IMR-90 (cell line): ENCODE data around the gene NF2. TPM values are rescaled to one million over a fixed set of nuclear protein-coding genes. Genes with fewer than 3 reads are reported as not detected.

Source experiments
- ATAC-seq: fragments of 200-7000 bp; cut with Tn5 transposase; 2 replicates; pipeline ENCODE4 v1.9.1; 2020; ENCODE audit warnings: low read depth, mild to moderate bottlenecking, moderate library complexity
- BruUV-seq: library from RNA; stranded (reverse); fragments of 400-500 nt; replicated peaks from 2 replicates; lab custom pipeline; 2021; lab: Mats Ljungman, UMichigan
- CTCF ChIA-PET: fragments of 300-600 bp; formaldehyde crosslinking; extraction: SDS; loops from one replicate; lab custom pipeline; 2021; ENCODE audit warnings: antibody characterized with exemption; lab: Yijun Ruan, JAX
- POLR2A ChIA-PET: fragments of 300-600 bp; sonication (Branson Sonifier 250); formaldehyde crosslinking; loops from one replicate; lab custom pipeline; 2022; ENCODE audit warnings: antibody characterized with exemption; ENCODE audit not compliant: unreplicated experiment; lab: Charles Lee
- DNase-seq: peaks from one replicate; pipeline ENCODE4 v3.0.0; 2013
- H2AFZ ChIP-seq: replicated peaks from 2 replicates; pipeline ENCODE3; 2013; ENCODE audit warnings: low read length, mild to moderate bottlenecking; ENCODE audit not compliant: poor library complexity
- H2AK5ac ChIP-seq: 2 replicates; pipeline ENCODE4 v1.6.1; 2013; ENCODE audit warnings: low read depth, low read length, inconsistent platforms
- H2AK9ac ChIP-seq: replicated peaks from 2 replicates; pipeline ENCODE3; 2013; ENCODE audit warnings: mild to moderate bottlenecking, low read depth, low read length, moderate library complexity; ENCODE audit not compliant: poor library complexity
- H2BK120ac ChIP-seq: 2 replicates; pipeline ENCODE4 v1.6.1; 2013; ENCODE audit warnings: low read depth, low read length, inconsistent platforms
- H2BK15ac ChIP-seq: 3 replicates; pipeline ENCODE4 v1.6.1; 2013; ENCODE audit warnings: low read depth, low read length, inconsistent platforms
- H2BK20ac ChIP-seq: 2 replicates; pipeline ENCODE4 v1.6.1; 2013; ENCODE audit warnings: low read depth, mild to moderate bottlenecking, inconsistent platforms, low read length, moderate library complexity
- H2BK5ac ChIP-seq: 2 replicates; pipeline ENCODE4 v1.6.1; 2013; ENCODE audit warnings: mild to moderate bottlenecking, low read depth, low read length, inconsistent platforms; ENCODE audit not compliant: poor library complexity, severe bottlenecking
- H3K14ac ChIP-seq: replicated peaks from 2 replicates; pipeline ENCODE4 v1.6.1; 2013; ENCODE audit warnings: low read depth, low read length, inconsistent platforms
- H3K18ac ChIP-seq: 2 replicates; pipeline ENCODE4 v1.6.1; 2013; ENCODE audit warnings: low read depth, low read length, control low read depth
- H3K23ac ChIP-seq: 2 replicates; pipeline ENCODE4 v1.6.1; 2013; ENCODE audit warnings: low read depth, low read length, inconsistent platforms
- H3K27ac ChIP-seq: 2 replicates; pipeline ENCODE4 v1.5.1; 2013; ENCODE audit warnings: mild to moderate bottlenecking, control low read depth, low read length; ENCODE audit not compliant: insufficient read depth
- H3K27me3 ChIP-seq: 2 replicates; pipeline ENCODE4 v1.6.1; 2013; ENCODE audit warnings: low read length; ENCODE audit not compliant: control insufficient read depth, insufficient read depth
- H3K36me3 ChIP-seq: 2 replicates; pipeline ENCODE4 v1.6.1; 2013; ENCODE audit warnings: low read length, mixed read lengths; ENCODE audit not compliant: control insufficient read depth, insufficient read depth
- H3K4ac ChIP-seq: 2 replicates; pipeline ENCODE4 v1.6.1; 2013; ENCODE audit warnings: low read depth, low read length, inconsistent platforms
- H3K4me1 ChIP-seq: 2 replicates; pipeline ENCODE4 v1.6.1; 2013; ENCODE audit warnings: low read length, mixed read lengths; ENCODE audit not compliant: control insufficient read depth, insufficient read depth
- H3K4me2 ChIP-seq: 2 replicates; pipeline ENCODE4 v1.6.1; 2013; ENCODE audit warnings: low read depth, mild to moderate bottlenecking, control low read depth, low read length, moderate library complexity
- H3K4me3 ChIP-seq: 2 replicates; pipeline ENCODE4 v1.5.1; 2013; ENCODE audit warnings: low read depth, mild to moderate bottlenecking, control low read depth, low read length, moderate library complexity; ENCODE audit not compliant: insufficient read depth
- H3K56ac ChIP-seq: 2 replicates; pipeline ENCODE4 v1.6.1; 2013; ENCODE audit warnings: low read length, inconsistent platforms; ENCODE audit not compliant: insufficient read depth; ENCODE audit errors: extremely low read depth
- H3K79me1 ChIP-seq, 2 experiments: 2 replicates each; pipeline ENCODE4 v1.6.1; 2013; ENCODE audit warnings: low read length in 2 of 2, inconsistent platforms in 1 of 2, low read depth in 1 of 2
- H3K9ac ChIP-seq: 2 replicates; pipeline ENCODE4 v1.6.1; 2013; ENCODE audit warnings: low read depth, low read length, control low read depth
- H3K9me1 ChIP-seq: 2 replicates; pipeline ENCODE4 v1.6.1; 2013; ENCODE audit warnings: low read length, inconsistent platforms; ENCODE audit not compliant: insufficient read depth
- H3K9me3 ChIP-seq: 2 replicates; pipeline ENCODE4 v1.6.1; 2013; ENCODE audit warnings: low read length; ENCODE audit not compliant: control insufficient read depth, insufficient read depth
- H4K20me1 ChIP-seq: 2 replicates; pipeline ENCODE4 v1.6.1; 2013; ENCODE audit warnings: low read length, inconsistent platforms; ENCODE audit not compliant: insufficient read depth
- H4K5ac ChIP-seq: 2 replicates; pipeline ENCODE4 v1.6.1; 2013; ENCODE audit warnings: mild to moderate bottlenecking, low read depth, low read length, control low read depth
- H4K8ac ChIP-seq, 2 experiments: 2 replicates each; pipeline ENCODE4 v1.6.1; 2013; ENCODE audit warnings: low read depth in 2 of 2, low read length in 2 of 2, control low read depth in 1 of 2, inconsistent platforms in 1 of 2
- H4K91ac ChIP-seq: 2 replicates; pipeline ENCODE4 v1.6.1; 2013; ENCODE audit warnings: low read depth, low read length, inconsistent platforms; ENCODE audit not compliant: insufficient read depth
- BHLHE40 ChIP-seq: fragments of 150-350 bp; IDR thresholded peaks from 2 replicates; pipeline ENCODE4 v1.6.1; 2016; ENCODE audit warnings: mild to moderate bottlenecking, low read depth, low read length
- CEBPB ChIP-seq: IDR thresholded peaks from 2 replicates; pipeline ENCODE4 v1.6.1; 2012; ENCODE audit warnings: low read depth, low read length, improper control_type of control experiment
- CHD1 ChIP-seq: IDR thresholded peaks from 2 replicates; pipeline ENCODE4 v1.6.1; 2012; ENCODE audit warnings: low read depth, low read length, improper control_type of control experiment
- FOS ChIP-seq: fragments of 150-350 bp; IDR thresholded peaks from 2 replicates; pipeline ENCODE4 v1.6.1; 2016; ENCODE audit warnings: low read depth, low read length
- MAFK ChIP-seq: IDR thresholded peaks from 2 replicates; pipeline ENCODE4 v1.6.1; 2012; ENCODE audit warnings: low read depth, low read length, improper control_type of control experiment
- MAZ ChIP-seq: IDR thresholded peaks from 2 replicates; pipeline ENCODE4 v1.6.1; 2012; ENCODE audit warnings: low read depth, mild to moderate bottlenecking, low read length, improper control_type of control experiment, moderate library complexity, borderline replicate concordance
- MXI1 ChIP-seq: IDR thresholded peaks from 2 replicates; pipeline ENCODE4 v1.6.1; 2012; ENCODE audit warnings: low read depth, mild to moderate bottlenecking, low read length, moderate library complexity, borderline replicate concordance
- NFE2L2 ChIP-seq: fragments of 150-350 bp; IDR thresholded peaks from 2 replicates; pipeline ENCODE4 v1.6.1; 2016; ENCODE audit warnings: low read depth, mild to moderate bottlenecking, low read length
- POLR2A ChIP-seq: IDR thresholded peaks from 2 replicates; pipeline ENCODE4 v1.6.1; 2012; ENCODE audit warnings: mild to moderate bottlenecking, low read depth, low read length
- RAD21 ChIP-seq: IDR thresholded peaks from 2 replicates; pipeline ENCODE4 v1.6.1; 2012; ENCODE audit warnings: low read length, improper control_type of control experiment
- RCOR1 ChIP-seq: IDR thresholded peaks from 2 replicates; pipeline ENCODE4 v1.6.1; 2012; ENCODE audit warnings: mild to moderate bottlenecking, low read length, improper control_type of control experiment; ENCODE audit not compliant: insufficient replicate concordance
- RFX5 ChIP-seq: IDR thresholded peaks from 2 replicates; pipeline ENCODE4 v1.8.0; 2012; ENCODE audit warnings: low read depth, mild to moderate bottlenecking, low read length, moderate library complexity
- SMC3 ChIP-seq: fragments of 150-350 bp; IDR thresholded peaks from 2 replicates; pipeline ENCODE4 v1.6.1; 2016; ENCODE audit warnings: low read depth, mild to moderate bottlenecking, antibody characterized with exemption, low read length, moderate library complexity
- WGBS, 2 experiments: methylation state at CpG; one replicate each; pipeline versions ENCODE4 v1.1.5 to v1.1.7; 2013; ENCODE audit warnings: missing lambda C conversion rate in 2 of 2; ENCODE audit not compliant: insufficient read length in 1 of 2; ENCODE audit errors: extremely low coverage in 2 of 2; 5-methylcytosine and 5-hydroxymethylcytosine counted together
- dilution Hi-C: fragments of 300-500 bp; cut with HindIII; formaldehyde crosslinking; loops from one replicate; pipeline ENCODE4 v1.14.3; 2018; ENCODE audit warnings: low sequenced_read_pairs; ENCODE audit not compliant: unreplicated experiment
- in situ Hi-C: fragments of 300-500 bp; cut with MboI; formaldehyde crosslinking; loops from 3 replicates; pipeline ENCODE4 v1.14.3; 2019; ENCODE audit warnings: low sequenced_read_pairs, inconsistent platforms, mixed read lengths
- intact Hi-C: fragments of 100-400 bp; cut with micrococcal nuclease; formaldehyde crosslinking; loops from 2 replicates; pipeline ENCODE4 v1.10.0; 2022
- polyA plus RNA-seq, 3 experiments: library from polyadenylated mRNA; depleted of rRNA; stranded (reverse); fragments of >200 nt; gene quantifications; 2 replicates each; pipeline ENCODE4 v1.2.3, GENCODE V29; 2012; ENCODE audit warnings: low replicate concordance in 1 of 3
- total RNA-seq: library from RNA; depleted of rRNA; stranded (reverse); fragments of >200 nt; gene quantifications from 2 replicates; pipeline ENCODE4 v1.2.3, GENCODE V29; 2012
- TF ChIP-seq, protein P1 (sequence below): fragments of 150-350 bp; IDR thresholded peaks from 2 replicates; pipeline ENCODE4 v1.6.1; 2016; ENCODE audit warnings: low read depth, mild to moderate bottlenecking, low read length, moderate library complexity, borderline replicate concordance
- TF ChIP-seq, protein P2 (sequence below): conservative IDR thresholded peaks from 2 replicates; pipeline ENCODE4 v1.5.1; 2012; ENCODE audit warnings: mild to moderate bottlenecking, low read depth, low read length, improper control_type of control experiment
- TF ChIP-seq, protein P3 (sequence below): fragments of 150-350 bp; IDR thresholded peaks from 2 replicates; pipeline ENCODE4 v1.6.1; 2017; ENCODE audit warnings: mild to moderate bottlenecking, antibody characterized with exemption, low read length, low read depth

The NF2 gene
- total and polyA plus RNA-seq, 2 of the 4 experiments (the other 2 are of a cell fraction), result 59.0 to 151 TPM

DNA sequence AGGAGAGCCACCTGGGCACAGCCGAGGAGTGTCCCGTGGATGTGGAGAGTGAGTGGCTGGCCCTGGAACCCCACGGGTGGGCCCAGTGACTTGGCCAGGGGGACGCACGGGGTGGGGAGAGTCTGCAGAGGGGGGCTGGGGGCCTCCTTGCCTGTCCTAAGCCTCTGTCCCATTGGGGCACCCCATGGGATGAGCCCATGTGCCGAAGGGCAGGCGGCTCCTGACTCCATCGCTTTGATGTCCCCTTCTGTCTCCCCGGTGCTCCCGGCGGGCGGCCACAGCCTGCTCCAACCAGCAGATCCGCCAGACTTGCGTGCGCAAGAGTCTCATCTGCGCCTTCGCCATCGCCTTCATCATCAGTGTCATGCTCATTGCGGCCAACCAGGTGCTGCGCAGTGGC, 125.7 kb downstream of the NF2 start:
- no peak overlapping the region for H2AK5ac ChIP-seq
- H3K4me1 ChIP-seq, result no peaks in the 10 kb centered on the region; the same call in 1 of the 2 replicates
- peaks cover 14% of the 10 kb centered on the region; the same call in 1 of the 2 replicates for H3K27me3 ChIP-seq
- no TSS peak for BruUV-seq
- H2BK5ac ChIP-seq, result no peak overlapping the region
- H3K9me3 ChIP-seq, result no peaks in the 10 kb centered on the region
- no peak overlapping the region for H3K14ac ChIP-seq
- no peaks in the 10 kb centered on the region for H3K79me1 ChIP-seq
- H2AFZ ChIP-seq, result no peak overlapping the region
- no peak overlapping the region for H4K8ac ChIP-seq
- no peaks in the 10 kb centered on the region for H4K20me1 ChIP-seq
- H3K27ac ChIP-seq, result no peak overlapping the region
- ChIA-PET POLR2A (no interaction called here), CTCF (no interaction called here)
- no peak overlapping the region for H3K23ac ChIP-seq
- peaks cover 4% of the 10 kb centered on the region; the same call in 1 of the 2 replicates for H3K36me3 ChIP-seq
- H2BK15ac ChIP-seq, result no peak overlapping the region
- no peak overlapping the region for H2BK120ac ChIP-seq
- intact Hi-C loops (no loop called here), in situ Hi-C loops (no loop called here), dilution Hi-C loops (no loop called here)
- ATAC-seq (no peak), DNase-seq (no peak)
- H3K4me2 ChIP-seq, result no peak overlapping the region
- TF ChIP-seq CEBPB (no peak), POLR2A (no peak), SMC3 (no peak), MXI1 (no peak), RFX5 (no peak), NFE2L2 (no peak), MAZ (no peak), BHLHE40 (no peak), CHD1 (no peak), RCOR1 (no peak), RAD21 (no peak), MAFK (no peak), FOS (no peak)
- TF ChIP-seq, protein P1, sequence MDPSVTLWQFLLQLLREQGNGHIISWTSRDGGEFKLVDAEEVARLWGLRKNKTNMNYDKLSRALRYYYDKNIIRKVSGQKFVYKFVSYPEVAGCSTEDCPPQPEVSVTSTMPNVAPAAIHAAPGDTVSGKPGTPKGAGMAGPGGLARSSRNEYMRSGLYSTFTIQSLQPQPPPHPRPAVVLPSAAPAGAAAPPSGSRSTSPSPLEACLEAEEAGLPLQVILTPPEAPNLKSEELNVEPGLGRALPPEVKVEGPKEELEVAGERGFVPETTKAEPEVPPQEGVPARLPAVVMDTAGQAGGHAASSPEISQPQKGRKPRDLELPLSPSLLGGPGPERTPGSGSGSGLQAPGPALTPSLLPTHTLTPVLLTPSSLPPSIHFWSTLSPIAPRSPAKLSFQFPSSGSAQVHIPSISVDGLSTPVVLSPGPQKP, result no peak
- TF ChIP-seq, protein P2, sequence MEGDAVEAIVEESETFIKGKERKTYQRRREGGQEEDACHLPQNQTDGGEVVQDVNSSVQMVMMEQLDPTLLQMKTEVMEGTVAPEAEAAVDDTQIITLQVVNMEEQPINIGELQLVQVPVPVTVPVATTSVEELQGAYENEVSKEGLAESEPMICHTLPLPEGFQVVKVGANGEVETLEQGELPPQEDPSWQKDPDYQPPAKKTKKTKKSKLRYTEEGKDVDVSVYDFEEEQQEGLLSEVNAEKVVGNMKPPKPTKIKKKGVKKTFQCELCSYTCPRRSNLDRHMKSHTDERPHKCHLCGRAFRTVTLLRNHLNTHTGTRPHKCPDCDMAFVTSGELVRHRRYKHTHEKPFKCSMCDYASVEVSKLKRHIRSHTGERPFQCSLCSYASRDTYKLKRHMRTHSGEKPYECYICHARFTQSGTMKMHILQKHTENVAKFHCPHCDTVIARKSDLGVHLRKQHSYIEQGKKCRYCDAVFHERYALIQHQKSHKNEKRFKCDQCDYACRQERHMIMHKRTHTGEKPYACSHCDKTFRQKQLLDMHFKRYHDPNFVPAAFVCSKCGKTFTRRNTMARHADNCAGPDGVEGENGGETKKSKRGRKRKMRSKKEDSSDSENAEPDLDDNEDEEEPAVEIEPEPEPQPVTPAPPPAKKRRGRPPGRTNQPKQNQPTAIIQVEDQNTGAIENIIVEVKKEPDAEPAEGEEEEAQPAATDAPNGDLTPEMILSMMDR, result no peak
- TF ChIP-seq, protein P3, sequence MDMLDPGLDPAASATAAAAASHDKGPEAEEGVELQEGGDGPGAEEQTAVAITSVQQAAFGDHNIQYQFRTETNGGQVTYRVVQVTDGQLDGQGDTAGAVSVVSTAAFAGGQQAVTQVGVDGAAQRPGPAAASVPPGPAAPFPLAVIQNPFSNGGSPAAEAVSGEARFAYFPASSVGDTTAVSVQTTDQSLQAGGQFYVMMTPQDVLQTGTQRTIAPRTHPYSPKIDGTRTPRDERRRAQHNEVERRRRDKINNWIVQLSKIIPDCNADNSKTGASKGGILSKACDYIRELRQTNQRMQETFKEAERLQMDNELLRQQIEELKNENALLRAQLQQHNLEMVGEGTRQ, result no peak
- H4K5ac ChIP-seq, result no peak overlapping the region
- H3K9me1 ChIP-seq, result no peaks in the 10 kb centered on the region
- no peak overlapping the region for H3K4me3 ChIP-seq
- no peak overlapping the region for H2BK20ac ChIP-seq
- H3K4ac ChIP-seq, result no peak overlapping the region
- no peak overlapping the region for H3K56ac ChIP-seq
- no peak overlapping the region for H3K18ac ChIP-seq
- WGBS, 2 experiments, result 95% methylated on average over 14 of the region's 20 CpGs; no CpG with 5 or more reads in 1 of the 2 experiments
- H4K91ac ChIP-seq, result no peak overlapping the region
- no peak overlapping the region for H3K9ac ChIP-seq
- no peak overlapping the region for H2AK9ac ChIP-seq
